AG04450 (cell line): ENCODE data around the gene PIM2. TPM values are rescaled to one million over a fixed set of nuclear protein-coding genes. Genes with fewer than 3 reads are reported as not detected.

Experiments
- CTCF ChIA-PET: fragments of 300-600, 350-600 bp; formaldehyde crosslinking; extraction: SDS; loops from one replicate; lab custom pipeline; 2022; ENCODE audit warnings: antibody characterized with exemption, inconsistent platforms; lab: Charles Lee
- POLR2A ChIA-PET: fragments of 350-600 bp; formaldehyde crosslinking; extraction: SDS; loops from one replicate; lab custom pipeline; 2021; ENCODE audit warnings: antibody characterized with exemption, inconsistent platforms; lab: Yijun Ruan, JAX
- DNase-seq: peaks from one replicate; pipeline ENCODE4 v3.0.0-alpha.2; 2011; ENCODE audit warnings: low read depth, low spot score
- H3K27ac ChIP-seq: one replicate; pipeline ENCODE4 v1.5.1; 2012; ENCODE audit warnings: low read depth, low read length, control low read depth
- H3K27me3 ChIP-seq: one replicate; pipeline ENCODE4 v1.6.0; 2012; ENCODE audit warnings: low read length; ENCODE audit not compliant: control insufficient read depth, insufficient read depth
- H3K4me3 ChIP-seq: 2 replicates; pipeline ENCODE4 v1.5.1; 2011; ENCODE audit warnings: mild to moderate bottlenecking, low read depth, low read length, control low read depth
- H3K9me3 ChIP-seq: 2 replicates; pipeline ENCODE4 v1.5.1; 2012; ENCODE audit warnings: low read length; ENCODE audit not compliant: control insufficient read depth, insufficient read depth
- polyA plus RNA-seq: library from polyadenylated mRNA; depleted of rRNA; stranded (reverse); fragments of >200 nt; gene quantifications from 2 replicates; pipeline ENCODE4 v1.2.3, GENCODE V29; 2011
- TF ChIP-seq, protein P1 (sequence below): IDR thresholded peaks from 2 replicates; pipeline ENCODE4 v1.5.1; 2011; ENCODE audit warnings: low read depth, low read length, control low read depth, inconsistent platforms

PIM2 gene
- polyA plus RNA-seq, 1 experiment = 3.8 TPM

DNA sequence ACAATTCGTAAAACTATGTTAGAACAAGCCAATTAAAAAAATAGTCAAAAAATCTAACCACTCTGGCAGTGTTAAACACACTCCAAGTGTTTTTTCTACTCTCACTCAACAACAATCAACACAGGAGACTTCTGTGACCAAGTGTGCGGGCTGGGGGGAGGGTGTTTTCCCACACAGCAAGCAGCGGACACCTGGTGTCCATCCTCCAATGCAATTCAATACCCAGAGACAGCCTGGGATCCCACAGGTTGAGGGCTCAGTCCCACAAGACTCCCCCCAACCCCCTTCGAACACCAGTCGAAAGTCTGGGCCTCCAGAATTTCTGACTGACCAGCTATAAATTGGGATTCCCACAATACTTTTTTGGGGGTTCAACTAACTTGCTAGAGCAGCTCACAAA lies 8.3 kb upstream of the PIM2 start:
- no peak overlapping the region for H3K27ac ChIP-seq
- DNase-seq = no peak
- ChIA-PET POLR2A (no interaction called here), CTCF (no interaction called here)
- TF ChIP-seq, protein P1, sequence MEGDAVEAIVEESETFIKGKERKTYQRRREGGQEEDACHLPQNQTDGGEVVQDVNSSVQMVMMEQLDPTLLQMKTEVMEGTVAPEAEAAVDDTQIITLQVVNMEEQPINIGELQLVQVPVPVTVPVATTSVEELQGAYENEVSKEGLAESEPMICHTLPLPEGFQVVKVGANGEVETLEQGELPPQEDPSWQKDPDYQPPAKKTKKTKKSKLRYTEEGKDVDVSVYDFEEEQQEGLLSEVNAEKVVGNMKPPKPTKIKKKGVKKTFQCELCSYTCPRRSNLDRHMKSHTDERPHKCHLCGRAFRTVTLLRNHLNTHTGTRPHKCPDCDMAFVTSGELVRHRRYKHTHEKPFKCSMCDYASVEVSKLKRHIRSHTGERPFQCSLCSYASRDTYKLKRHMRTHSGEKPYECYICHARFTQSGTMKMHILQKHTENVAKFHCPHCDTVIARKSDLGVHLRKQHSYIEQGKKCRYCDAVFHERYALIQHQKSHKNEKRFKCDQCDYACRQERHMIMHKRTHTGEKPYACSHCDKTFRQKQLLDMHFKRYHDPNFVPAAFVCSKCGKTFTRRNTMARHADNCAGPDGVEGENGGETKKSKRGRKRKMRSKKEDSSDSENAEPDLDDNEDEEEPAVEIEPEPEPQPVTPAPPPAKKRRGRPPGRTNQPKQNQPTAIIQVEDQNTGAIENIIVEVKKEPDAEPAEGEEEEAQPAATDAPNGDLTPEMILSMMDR = no peak
- no peak overlapping the region for H3K4me3 ChIP-seq
- no peaks in the 10 kb centered on the region for H3K9me3 ChIP-seq
- no peaks in the 10 kb centered on the region for H3K27me3 ChIP-seq

DNA sequence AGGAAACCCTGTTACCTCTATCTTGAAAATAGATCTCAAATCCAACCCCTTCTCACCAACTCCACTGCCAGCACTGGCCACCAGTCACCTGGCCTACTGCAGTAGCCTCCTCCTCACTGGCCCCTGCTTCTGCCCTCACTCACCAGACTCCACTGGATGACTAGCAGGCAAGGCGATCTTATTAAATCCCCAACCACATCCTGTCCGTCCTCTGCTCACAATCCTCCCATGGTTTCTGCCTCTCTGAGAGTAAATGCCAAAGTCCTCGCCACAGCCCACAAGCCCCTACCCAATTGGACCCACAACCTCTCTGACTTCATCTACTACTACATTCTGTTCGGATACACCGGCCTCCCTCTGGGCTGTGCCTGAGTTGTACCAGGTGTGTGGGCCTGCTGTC lies 5.4 kb upstream of the PIM2 start:
- Histone ChIP-seq H3K4me3 (no peak overlapping the region), H3K9me3 (no peaks in the 10 kb centered on the region), H3K27me3 (no peaks in the 10 kb centered on the region), H3K27ac (no peak overlapping the region)
- TF ChIP-seq, protein P1 = no peak
- CTCF ChIA-PET = no interaction called here
- no peak for DNase-seq
- POLR2A ChIA-PET = no interaction called here

DNA sequence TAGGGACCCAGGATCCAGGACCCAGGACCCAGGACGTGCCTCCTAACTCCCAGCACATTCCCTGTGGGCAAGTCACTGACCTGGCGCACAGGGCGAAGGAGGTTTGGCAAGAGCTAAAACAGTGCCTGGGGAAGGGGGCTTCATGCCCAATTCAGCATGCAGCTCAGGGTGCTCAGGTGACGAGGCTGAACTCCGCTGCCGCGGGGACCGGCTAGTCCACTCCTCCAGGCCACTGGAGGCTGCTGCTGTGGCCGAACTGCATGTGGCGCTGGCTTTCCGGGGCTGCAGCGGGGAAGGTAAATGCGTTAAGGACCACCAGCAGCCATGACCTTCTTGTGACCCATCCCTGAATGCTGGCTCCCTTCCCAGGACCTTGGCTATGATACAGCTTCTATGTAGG lies 4.9 kb upstream of the PIM2 start:
- DNase-seq = no peak
- POLR2A ChIA-PET = no interaction called here
- H3K4me3 ChIP-seq = no peak overlapping the region
- H3K9me3 ChIP-seq = no peaks in the 10 kb centered on the region
- CTCF ChIA-PET = no interaction called here
- no peaks in the 10 kb centered on the region for H3K27me3 ChIP-seq
- TF ChIP-seq, protein P1 = no peak
- no peak overlapping the region for H3K27ac ChIP-seq

- CTCF ChIA-PET = no interaction called here
- POLR2A ChIA-PET = no interaction called here
- H3K4me3 ChIP-seq = no peak overlapping the region
- no peaks in the 10 kb centered on the region for H3K27me3 ChIP-seq
- DNase-seq = no peak
- TF ChIP-seq, protein P1 = no peak
- no peak overlapping the region for H3K27ac ChIP-seq
- no peaks in the 10 kb centered on the region for H3K9me3 ChIP-seq
Measured at GRCh38 chrX:48920718-48921104, 1.9 kb upstream of the PIM2 start.

DNA sequence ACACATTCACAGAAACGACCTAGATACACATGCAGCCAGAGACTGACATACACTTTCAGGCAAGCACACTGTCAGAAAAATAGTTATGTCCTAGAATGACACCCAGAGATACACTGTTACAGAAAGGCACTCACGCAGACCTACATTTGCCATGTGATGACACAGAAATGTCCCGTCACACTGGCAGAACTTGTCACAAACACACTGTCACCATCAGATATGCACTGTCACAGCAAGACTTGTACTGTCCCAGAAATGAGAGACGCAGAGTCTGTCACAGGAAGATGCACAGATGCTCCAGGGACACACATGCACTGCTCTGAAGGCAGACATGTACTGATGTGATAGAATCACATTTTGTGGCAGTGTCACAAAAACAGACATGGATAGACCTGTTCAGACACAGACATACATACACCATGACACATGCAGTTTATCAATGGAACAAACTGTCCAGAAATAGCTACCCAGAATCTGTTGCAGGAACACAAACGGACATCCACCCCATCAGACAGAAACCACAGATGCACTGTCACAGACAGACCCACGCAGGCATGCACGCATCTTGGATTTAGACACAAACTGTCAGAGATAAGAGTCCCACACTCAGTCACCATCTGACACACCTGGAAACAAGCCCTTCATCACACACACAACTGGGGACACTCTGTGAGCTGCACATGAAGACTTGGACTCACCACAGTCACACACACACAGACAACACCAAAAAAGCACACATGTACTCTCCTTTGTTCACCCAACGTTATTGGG lies 1.3 kb upstream of the PIM2 start:
- POLR2A ChIA-PET = interaction anchor here (0.5 kb wide), 1 partner anchor 137 kb away, joined by 7 read pairs; no protein-coding TSS in a partner anchor
- CTCF ChIA-PET = no interaction called here
- no peak for DNase-seq
- Histone ChIP-seq H3K4me3 (no peak overlapping the region), H3K27me3 (no peaks in the 10 kb centered on the region), H3K27ac (no peak overlapping the region), H3K9me3 (no peaks in the 10 kb centered on the region)
- TF ChIP-seq, protein P1 = no peak
